Transverse colon (tissue), 4 donors: ENCODE measurements around the gene CDC6.

ENCODE experiments used
- CTCF ChIP-seq, 5 experiments: fragments of 200-600 bp in 3 of 5; fragments of 450-650 bp in 2 of 5; sonication (generic) in 3 of 5; IDR thresholded peaks; 1 replicate in 2 of 5; 2 replicates in 3 of 5; pipeline ENCODE4 v1.5.1; 2016 to 2017; ENCODE audit warnings: antibody characterized with exemption in 5 of 5, inconsistent platforms in 3 of 5, mild to moderate bottlenecking in 2 of 5, moderate library complexity in 1 of 5
- POLR2AphosphoS5 ChIP-seq, 3 donors: sonication (generic); formaldehyde crosslinking; IDR thresholded peaks; one replicate each; pipeline ENCODE4 v1.6.1; 2016; ENCODE audit warnings: antibody characterized with exemption in 3 of 3

DNA sequence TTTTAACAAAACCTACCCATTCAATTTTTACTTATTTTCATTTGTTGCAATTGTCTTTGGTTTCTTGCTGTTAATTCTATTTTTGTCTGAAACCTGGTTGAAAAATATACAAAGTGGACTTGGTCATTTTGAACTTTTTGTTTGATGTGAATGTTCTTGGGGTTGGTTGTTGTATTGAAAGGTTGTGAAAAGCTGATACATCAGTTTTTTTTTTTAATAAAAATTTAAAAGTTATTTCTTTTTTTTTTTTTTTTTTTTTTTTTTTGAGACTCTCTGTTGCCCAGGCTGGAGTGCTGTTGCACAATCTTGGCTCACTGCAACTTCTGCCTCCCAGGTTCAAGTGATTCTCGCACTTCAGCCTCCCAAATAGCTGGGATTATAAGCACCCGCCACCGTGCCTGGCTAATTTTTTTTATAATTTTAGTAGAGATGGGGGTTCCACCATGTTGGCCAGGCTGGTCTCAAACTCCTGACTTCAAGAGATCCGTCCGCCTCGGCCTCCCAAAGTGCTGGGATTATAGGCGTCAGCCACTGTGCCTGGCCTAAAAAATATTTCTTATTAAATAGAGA lies 39.7 kb upstream of the CDC6 start:
- TF ChIP-seq CTCF (IDR thresholded peaks at IDR 0.05) (no peak), POLR2AphosphoS5 (IDR thresholded peaks at IDR 0.05) (no peak)
